LNCaP clone FGC (cell line): ENCODE measurements around the gene C12orf42.

Experiments
- DNase-seq: peaks from one replicate; pipeline ENCODE4 v3.0.0-alpha.2; 2011; ENCODE audit warnings: low read depth
- H3K4me3 ChIP-seq: 2 replicates; pipeline ENCODE4 v1.5.1; 2011; ENCODE audit warnings: mild to moderate bottlenecking, low read depth, low read length, control low read depth
- TF ChIP-seq, protein P1 (sequence below): IDR thresholded peaks from 2 replicates; pipeline ENCODE4 v1.5.1; 2012; ENCODE audit warnings: mild to moderate bottlenecking; ENCODE audit not compliant: control insufficient read depth, insufficient read depth; ENCODE audit errors: extremely low read depth

Gene C12orf42

DNA sequence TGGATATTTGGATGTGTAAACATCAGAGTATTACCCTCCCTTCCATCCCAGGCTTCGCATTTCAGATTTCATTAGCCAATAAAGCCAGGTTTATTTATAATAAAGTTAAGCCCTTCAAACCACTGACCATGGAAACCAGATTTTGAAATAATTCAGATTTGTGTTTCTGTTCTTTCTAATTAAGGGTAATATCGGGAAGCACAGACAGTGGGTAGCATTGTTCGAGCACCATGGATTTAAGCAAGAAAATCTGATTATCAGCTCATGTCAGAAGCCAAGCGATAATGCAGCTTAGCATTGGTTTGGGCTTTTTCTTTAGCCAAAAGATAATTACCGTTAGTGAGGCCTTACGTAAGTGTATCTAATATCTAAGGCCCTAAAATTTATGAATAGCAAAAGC lies 116.1 kb downstream of the C12orf42 start:
- TF ChIP-seq, protein P1, sequence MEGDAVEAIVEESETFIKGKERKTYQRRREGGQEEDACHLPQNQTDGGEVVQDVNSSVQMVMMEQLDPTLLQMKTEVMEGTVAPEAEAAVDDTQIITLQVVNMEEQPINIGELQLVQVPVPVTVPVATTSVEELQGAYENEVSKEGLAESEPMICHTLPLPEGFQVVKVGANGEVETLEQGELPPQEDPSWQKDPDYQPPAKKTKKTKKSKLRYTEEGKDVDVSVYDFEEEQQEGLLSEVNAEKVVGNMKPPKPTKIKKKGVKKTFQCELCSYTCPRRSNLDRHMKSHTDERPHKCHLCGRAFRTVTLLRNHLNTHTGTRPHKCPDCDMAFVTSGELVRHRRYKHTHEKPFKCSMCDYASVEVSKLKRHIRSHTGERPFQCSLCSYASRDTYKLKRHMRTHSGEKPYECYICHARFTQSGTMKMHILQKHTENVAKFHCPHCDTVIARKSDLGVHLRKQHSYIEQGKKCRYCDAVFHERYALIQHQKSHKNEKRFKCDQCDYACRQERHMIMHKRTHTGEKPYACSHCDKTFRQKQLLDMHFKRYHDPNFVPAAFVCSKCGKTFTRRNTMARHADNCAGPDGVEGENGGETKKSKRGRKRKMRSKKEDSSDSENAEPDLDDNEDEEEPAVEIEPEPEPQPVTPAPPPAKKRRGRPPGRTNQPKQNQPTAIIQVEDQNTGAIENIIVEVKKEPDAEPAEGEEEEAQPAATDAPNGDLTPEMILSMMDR, result no peak
- H3K4me3 ChIP-seq, result no peak overlapping the region
- no peak for DNase-seq

DNA sequence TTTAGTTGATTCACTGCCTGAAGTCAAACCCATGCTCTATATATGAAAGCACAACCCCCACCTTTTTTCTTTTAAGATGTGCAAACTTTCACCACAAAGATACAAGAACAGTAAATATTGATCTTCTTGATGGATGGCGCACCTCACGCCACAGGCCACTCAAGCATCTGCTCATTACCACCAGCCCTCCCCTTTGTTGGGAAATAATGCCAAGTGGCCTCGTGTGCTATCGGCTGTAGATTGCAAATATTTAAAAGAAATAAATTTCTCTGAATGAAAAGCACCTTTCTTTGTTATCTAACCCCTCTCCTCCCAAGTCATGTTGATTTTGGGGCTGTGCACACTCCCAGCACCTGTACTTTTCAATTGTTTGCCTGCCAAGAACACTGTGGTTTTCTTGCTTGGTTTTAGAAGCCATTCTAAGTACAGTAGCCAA lies 122.7 kb downstream of the C12orf42 start:
- TF ChIP-seq, protein P1, result no peak
- H3K4me3 ChIP-seq, result no peak overlapping the region
- peak; percentile 95 for DNase-seq

DNA sequence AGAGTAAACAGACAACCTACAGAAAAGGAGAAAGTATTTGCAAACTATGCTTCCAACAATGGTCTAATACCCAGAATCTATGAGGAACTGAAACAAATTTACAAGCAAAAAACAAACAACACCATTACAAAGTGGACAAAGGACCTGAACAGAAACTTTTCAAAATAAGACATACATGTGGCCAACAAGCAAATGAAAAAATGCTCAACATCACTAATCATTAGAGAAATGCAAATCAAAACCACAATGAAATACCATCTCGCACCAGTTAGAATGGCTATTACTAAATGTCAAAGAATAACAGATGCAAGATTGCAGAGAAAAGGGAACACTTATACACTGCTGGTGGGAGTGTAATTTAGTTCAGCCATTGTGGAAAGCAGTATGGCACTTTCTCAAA lies 125.8 kb downstream of the C12orf42 start:
- DNase-seq, result no peak
- no peak overlapping the region for H3K4me3 ChIP-seq
- TF ChIP-seq, protein P1, result no peak

DNA sequence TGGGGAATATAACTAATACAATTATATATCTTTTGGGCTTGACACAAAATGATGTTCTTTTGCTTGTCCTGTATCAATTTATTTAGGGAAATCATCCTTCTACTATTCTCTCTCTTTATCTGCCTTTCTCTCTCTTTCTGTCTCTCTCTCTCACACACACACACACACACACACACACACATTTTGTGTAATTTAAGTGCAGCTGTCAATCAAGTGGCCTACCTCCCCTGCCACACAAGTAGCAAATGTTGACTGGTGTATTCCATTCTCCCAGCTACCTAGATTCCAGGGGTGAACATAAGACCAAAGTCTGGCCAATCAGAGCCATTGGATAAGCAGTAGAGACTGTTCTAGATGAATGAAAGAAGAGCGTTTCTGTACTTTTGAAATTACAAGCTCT lies 127.6 kb downstream of the C12orf42 start:
- DNase-seq, result no peak
- H3K4me3 ChIP-seq, result no peak overlapping the region
- TF ChIP-seq, protein P1, result no peak

DNA sequence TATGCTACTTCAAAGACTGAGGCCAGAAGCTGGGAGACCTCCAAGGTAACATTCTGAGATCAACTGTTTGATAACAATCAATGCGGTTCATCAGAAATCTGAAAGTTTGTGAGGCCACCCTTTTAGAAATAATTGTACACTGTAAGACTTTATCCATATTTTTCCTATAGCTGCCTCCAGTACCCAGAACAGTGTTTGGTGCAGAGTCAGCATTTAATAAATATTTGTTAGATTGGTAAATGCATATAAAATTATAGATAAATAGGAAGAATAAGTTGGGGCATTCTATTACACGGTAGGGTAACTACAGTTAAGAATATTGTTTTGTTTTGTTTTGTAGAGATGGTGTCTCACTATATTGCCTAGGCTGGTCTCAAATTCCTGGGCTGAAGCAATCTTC lies 141.4 kb downstream of the C12orf42 start:
- no peak for DNase-seq
- TF ChIP-seq, protein P1, result no peak
- H3K4me3 ChIP-seq, result no peak overlapping the region

DNA sequence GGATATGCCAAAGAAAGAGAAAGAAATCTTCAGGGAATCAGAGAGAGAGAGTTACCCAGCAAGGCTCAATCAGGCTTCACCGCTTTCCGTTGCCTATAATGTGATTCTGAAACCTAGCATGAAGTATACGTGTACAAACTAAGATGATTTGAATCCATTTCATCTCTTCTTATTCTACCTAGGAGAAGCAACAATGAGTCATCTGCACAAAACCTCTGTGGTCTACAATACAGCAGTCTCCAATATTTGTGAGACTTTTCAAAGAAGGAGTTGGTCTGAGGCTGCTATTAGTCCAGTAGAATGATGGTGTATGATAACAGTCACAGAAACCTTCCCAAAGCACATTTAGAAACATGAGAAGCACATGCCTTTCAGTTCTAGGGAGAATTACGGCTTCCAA lies 141.9 kb downstream of the C12orf42 start:
- no peak for DNase-seq
- TF ChIP-seq, protein P1, result no peak
- H3K4me3 ChIP-seq, result no peak overlapping the region

DNA sequence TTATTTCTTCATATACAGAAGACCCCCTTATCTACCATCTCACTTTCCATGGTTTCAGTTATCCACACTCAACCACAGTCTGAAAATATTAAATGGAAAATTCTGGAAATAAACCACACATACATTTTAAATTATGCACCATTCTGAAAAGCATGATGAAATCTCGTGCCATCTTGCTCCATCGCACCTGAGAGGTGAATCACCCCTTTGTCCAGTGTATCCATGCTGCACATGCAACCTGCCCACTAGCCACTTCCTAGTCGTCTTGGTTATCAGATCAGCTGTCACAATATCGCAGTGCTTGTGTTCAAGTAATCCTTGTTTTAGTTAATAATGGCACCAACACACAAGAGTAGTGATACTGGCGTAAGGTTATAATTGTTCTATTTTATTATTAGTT lies 145.7 kb downstream of the C12orf42 start:
- no peak for DNase-seq
- TF ChIP-seq, protein P1, result no peak
- H3K4me3 ChIP-seq, result no peak overlapping the region
